NCI-H1048 (cell line): ENCODE measurements around the gene PLPPR1.
"Not testable (repeated sequence)": the region's sequence is repeated elsewhere in the genome, so short reads cannot be mapped to it uniquely, and the experiment has no call there.

Experiments used
- DNase-seq: peaks from one replicate; lab custom pipeline; 2025; lab: John Stamatoyannopoulos, UW

PLPPR1 gene

DNA sequence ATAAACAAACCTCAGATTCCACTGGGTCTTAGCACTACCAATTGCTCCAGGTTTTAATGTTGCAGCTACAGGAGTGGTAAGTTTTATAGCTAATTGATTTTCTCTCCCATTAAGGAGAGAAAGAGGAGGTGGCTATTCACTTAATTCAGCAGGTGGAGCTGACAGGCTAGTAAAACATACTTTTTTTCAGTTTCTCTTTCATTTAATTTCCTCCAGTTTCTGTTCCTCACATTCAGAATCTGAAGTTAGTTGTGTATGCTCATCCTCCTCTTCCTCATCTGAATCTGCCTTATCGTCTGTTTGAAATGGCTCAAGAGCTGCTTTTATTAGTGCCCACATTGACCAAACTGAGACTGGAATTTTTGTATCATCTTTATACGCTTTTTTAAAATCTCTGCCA, 98.0 kb downstream of the PLPPR1 start:
- DNase-seq: no peak

DNA sequence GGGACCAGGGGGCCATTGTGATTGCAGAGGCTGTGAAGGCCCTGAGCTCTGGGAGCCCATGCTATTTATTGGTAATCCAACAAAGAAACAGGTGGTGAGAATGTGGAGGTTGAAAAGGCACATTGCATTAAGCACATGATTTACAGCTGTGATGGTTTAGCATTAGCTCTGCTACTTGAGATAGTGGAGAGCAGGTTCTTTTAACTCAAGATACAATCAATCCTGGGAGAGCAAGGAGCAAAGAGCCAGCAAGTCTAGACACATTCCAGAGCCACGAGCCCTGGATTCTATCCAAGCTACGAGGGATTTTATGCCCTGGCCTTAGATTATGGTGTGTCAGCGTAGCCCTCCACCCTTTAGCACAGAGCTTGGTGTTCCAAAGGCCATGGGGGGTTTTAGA, 98.8 kb downstream of the PLPPR1 start:
- not testable (repeated sequence) for DNase-seq

DNA sequence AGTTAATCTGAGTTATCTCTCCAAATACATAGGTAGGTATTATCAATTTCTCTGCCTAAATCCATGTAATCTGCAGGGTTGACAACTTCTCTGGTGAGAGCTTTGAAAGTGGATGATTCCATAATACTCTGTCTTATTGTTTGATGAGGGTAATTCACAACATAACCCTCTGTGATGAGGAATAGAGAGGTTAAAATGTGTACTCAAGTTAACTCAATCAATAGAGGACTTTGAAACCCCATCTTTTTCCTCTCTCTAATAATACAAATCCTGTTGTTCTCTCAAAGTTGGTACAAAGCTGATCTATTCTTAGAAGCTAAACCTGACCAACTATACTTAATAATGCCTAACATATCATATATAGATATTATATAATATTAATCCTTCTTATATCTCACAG, 100.1 kb downstream of the PLPPR1 start:
- DNase-seq: no peak

DNA sequence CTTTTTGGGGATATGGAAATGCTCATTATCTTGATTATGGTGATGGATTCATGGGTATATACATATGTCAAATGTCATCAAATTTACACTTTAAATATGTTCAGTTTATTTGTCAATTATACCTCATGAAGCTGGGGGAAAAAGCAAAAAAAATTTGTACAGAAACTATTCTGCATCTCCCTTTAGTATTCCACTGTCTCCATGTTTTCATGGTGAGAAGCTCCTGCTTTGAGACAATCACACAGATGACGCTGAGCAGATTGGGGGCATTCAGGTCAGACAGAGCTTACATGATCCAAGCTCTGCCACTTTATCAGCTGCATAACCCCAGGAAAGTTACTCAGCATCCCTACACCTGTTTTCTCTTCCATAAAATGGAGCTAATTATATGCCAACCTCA, 101.5 kb downstream of the PLPPR1 start:
- no peak for DNase-seq

DNA sequence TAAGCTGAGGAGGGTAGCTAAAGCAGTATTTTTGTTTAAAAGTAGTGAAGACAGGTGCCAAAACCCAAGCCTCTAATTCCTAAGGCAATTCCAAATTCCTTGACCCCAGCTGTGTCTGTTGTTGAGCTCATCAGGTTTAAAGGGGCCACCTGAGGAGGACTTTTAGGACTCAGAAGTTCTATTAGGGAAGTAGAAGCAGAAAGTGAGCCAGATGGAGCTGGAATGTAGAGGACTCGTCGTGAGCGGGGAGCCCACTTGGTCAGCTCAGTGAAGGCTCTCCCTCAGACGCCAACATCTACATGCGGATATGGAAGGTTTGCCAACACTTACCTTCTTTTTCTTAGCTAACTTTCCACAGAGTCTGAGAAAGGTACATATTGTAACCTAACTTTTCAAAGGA, 102.8 kb downstream of the PLPPR1 start:
- no peak for DNase-seq

DNA sequence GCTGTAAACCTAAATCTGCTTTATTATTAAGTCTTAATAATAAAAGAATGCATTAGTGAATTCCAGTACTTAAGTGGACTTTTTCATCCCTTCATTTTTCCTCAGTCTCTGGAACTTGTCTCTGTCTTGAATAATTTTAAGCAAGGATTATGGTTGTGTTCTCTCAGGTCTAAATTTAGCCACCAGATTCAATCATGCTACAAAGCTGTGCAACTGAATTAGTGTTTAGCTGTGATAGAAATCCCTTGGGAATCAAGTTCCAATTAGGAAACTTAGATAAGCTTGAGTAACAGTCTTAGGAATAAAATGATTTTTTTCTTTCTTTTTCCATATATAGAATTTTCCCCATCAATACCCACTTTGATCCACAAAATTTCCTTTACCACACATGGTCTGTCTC, 104.3 kb downstream of the PLPPR1 start:
- DNase-seq: no peak

DNA sequence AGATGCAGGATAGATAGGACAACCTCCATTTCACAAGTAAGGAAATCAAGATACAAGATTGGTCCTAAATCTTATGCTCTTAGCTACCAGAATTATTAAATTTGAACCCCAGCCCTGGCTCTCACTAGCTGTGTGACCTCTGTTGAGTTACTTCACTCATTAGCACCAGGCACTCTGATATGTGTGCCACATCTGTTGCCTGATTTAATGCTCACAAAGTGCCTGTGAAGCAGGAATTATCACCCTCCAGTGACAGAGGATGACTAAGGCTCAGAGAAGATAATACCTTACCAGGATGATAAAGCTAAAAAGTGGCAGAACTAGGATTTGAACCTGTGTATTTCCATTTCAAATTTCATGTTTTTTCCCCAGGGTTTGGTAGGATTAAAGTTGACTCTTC, 110.0 kb downstream of the PLPPR1 start:
- DNase-seq: no peak

DNA sequence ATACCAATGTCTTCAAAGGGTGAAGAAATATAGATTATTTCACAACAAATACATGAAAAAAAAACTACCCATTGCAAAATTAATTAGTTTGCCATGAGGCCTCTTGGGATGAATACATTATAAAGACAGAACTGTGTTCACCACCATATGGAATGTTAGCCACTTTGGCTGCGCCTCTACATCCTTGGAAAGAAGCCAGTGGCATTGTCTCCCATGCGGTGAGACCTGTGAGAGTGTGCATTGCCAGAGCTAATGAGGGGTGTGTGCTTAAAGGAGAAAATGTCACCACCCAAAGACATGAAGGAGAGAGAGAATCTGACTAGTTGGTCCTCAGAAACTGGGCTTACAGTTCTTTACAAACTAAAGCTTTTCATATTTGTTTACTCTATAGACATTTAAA, 110.6 kb downstream of the PLPPR1 start:
- DNase-seq: no peak

DNA sequence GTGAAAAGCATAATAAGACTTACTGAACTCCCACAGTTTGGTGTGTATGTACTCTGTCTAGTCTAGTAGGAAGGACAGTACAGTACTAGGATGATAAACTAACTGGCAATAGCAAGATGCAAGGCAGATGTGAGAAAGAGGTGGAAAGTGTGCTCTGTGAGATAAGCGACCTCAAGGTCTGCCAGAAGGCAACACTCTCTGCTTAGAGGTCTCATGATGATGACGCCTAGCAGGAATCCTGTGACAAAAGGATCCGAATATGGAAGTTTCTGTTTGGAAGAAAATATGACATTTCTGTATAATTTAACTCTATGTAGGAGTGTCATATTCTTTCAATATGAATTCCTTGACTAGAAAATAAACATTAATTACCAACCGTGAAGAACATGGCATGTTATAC, 112.2 kb downstream of the PLPPR1 start:
- DNase-seq: no peak

DNA sequence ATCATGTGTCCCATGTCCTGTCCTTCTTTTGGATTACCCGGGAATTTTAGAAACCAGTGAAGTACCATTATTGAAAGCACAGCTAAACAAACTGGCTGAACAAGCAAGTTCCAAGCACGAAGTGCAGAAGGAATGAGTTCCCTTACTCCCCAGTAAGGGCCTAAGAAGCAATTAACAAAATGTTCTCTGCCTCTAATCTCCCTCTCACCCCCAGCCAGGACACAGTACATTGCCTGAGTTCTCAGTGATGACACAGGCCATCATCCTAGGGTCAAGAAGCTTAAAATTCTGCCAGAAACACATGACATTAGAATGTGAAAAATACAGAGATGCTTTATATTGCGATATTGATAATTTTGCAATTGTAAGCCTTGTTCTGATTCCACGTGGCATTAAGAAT, 118.0 kb downstream of the PLPPR1 start:
- DNase-seq: no peak

DNA sequence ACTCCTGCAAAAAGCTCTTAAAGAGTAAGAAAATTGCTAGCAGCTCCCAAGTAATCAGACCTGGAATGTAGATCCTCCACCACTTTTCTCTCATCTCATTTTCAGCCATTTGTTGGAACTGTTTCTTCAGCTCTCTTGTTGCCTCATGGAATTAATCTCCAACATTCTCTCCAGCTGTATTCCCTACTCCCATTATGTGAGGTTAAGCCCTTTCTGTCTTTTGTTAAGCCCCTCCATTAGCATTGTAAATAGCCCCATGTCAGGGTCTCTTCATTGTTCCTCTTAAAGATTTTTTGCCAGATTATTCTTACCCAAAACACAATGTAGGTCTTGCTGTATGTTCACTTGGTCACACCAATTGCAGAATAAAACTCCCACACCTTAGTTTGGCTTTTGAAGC, 119.8 kb downstream of the PLPPR1 start:
- no peak for DNase-seq

DNA sequence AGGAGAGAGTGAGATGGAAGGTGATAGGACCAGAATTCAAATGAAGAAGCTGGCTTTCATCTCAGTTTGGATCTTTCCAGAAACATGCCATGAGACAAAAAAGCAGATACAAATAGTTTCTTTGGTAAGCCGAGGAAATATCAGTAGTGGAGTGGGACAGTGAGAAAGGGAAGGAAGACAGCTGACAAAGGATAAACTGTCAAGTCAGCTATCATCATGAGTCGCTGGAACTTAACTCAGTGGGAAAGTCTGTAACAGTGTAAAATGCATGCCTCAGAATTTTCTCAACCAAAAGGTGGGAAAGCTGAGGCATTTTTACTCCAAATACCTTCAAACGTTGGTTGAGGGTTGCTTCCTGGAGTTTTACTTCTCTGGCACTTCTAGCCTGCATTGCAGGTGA, 129.8 kb downstream of the PLPPR1 start:
- DNase-seq: no peak

DNA sequence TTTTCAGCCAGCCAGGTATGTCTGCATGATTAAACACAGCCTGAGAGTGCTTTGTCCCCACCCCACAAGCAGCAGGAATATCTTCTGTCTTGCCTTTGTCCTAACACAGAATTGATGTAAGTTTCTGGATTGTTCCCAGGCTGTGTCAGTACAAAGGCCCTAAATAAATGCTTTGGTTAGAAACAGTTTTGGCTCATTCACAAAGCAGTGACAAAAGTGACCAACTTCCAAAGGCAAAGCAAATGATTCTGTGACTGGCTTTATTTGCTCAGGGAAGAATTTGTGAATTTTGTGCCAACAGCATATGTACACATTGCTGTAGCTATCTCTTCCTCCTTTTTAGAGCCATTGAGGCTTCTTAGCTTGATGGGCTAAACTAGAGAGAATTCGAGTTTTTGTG, 133.7 kb downstream of the PLPPR1 start:
- DNase-seq: no peak

DNA sequence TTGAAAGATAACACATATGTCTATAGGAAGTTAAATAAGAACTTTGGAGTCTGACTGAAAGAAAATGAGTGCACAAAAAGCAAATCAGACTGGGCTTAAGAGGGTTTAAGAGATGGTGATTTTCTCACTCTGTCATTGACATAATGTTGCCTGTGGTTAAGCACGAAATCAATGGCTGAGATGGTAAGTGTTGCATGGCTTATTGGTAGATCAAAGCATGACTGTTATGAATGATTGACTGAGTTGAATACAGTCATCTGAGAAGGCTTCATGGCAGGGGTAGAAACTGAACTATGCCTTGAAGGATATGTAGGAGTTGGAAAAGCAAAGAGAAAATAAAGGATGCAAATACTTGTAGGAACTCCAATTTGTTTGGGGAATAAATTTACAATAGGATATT, 136.6 kb downstream of the PLPPR1 start:
- no peak for DNase-seq

DNA sequence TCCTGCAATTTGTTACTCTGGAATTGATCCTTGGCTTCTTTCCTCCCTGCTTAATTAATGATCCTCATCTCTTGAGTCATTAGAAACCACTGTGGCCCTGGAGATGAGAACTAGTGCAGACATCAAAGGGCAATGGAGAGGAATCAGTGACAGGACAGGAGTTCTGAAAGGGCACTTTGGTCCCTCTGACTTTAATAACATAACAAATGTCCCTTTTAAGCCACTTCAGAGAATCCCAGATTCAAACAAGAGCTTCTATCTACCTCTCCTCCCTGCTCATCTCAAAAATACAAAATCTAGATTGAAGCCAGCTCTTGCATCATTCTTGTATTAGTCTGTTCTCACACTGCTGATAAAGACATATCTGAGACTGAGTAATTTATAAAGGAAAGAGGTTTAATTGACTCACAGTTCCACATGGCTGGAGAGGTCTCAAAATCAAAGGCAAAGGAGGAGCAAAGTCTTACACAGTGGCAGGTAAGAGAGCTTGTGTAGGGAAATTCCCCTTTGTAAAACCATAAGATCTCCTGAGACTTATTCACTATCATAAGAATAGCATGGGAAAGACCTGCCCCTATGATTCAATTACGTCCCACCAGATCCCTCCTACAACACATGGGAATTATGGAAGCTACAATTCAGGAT, 139.1 kb downstream of the PLPPR1 start:
- DNase-seq: no peak

DNA sequence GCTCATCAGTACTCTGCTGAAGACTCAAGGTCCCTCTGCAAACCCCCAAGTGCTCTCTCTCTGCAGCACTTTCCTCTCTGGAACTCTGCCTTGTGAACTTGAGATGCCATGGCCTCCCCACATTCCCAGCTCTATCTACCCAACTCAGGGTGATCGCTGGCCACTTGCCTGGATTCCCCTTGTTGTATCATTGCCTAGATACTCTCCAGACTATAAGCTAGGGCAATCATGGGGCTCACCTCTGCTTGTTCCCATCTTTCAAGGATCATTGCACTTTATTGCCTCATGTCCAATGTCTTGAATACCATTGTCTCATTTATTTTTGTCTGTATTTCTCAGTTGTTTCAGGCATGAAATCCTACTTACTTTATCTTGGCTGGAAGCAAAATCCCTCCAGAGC, 144.1 kb downstream of the PLPPR1 start:
- no peak for DNase-seq

DNA sequence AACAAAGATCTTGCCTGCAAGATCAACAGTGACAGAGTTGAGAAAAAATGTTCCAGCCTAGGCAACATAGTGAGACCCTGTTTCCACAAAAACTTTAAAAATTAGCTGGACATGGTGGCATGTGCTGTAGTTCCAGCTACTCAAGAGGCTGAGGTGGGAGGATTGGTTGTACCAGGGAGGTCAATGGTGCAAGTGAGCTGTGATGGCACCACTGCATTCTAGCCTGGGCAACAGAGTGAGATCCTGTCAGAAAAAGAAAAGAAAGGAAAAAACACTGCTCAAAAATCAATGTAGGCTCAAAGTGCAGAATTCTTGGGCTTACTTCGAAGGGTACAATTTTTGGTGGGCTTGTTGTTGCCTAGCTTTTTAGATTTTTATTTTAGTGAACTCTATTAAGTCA, 145.4 kb downstream of the PLPPR1 start:
- DNase-seq: no peak

DNA sequence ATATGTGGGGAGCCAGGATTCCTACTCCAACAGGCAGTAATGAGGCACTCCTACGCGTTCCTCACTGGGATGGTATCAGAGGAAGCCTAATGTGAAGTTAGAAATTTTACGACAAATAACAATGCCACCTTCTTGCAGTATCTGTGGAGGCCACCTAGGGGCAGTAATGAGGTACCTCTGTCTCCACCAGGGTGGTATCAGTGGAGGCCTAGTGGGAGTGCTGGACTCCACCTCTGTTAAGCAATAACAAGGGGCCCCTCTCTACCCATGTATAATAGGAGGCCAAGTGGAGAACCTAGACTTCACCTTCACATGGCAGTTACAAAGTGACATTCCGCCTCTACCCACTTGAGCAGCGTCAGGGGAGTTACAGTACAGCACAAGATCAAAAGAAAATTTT, 147.9 kb downstream of the PLPPR1 start:
- no peak for DNase-seq

DNA sequence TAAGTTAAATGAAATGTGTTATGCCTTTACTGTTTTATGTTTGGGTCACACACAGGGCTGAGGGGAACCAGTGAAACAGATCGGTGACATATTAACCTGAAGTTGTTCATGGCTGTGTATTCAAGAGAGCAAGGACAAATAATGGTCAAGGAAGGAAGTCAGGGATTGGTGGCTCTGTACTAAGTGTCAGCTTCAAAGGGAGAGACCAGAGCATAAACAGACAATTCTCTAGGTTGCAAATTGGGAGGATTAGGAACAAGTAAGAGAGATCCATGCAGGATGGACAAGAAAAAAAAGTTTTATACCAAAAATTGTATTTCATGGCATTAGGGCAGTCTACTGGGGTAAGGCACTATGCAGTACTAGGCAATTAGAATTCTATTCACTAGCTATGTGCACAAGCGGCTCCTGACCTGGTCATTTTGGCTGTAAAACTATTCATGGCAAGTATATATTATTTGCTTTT, 156.3 kb downstream of the PLPPR1 start:
- no peak for DNase-seq

DNA sequence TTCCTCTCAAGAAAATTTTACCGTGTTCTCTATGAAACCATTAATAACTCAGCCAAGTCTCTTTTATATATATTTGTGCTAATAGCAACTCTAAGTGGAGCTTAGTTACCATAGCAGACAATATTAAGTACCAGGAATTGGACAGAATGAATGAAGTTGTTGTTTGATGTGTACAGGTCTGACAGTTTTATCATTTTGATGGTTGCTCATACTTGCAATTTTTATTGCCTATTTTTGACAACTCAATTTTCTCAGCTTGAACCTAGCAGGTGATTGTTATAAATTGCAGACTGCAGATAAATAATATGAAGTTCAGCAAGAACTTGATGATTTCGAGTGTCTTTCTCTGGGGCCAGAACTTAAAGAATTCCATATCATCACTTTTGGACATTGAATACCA, 163.2 kb downstream of the PLPPR1 start:
- no peak for DNase-seq

DNA sequence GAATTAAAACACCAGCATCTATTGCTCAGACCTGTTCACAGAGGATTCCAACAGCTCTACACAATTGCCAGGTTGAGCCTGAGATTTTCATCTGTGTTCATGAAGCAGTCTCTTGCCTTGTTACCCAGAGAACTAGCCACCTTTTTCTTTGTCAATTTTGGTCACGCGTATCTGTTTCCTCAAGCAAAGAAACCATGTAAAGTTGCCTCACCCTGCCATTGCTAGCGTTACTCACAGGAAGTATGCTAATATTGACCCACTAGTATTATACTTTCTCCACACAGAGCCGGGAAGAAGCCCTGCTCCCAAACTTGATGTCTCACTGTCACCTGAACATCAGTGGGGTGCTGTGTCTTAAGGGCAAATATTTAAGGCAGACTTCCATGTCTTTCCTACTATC, 168.5 kb downstream of the PLPPR1 start:
- DNase-seq: no peak

DNA sequence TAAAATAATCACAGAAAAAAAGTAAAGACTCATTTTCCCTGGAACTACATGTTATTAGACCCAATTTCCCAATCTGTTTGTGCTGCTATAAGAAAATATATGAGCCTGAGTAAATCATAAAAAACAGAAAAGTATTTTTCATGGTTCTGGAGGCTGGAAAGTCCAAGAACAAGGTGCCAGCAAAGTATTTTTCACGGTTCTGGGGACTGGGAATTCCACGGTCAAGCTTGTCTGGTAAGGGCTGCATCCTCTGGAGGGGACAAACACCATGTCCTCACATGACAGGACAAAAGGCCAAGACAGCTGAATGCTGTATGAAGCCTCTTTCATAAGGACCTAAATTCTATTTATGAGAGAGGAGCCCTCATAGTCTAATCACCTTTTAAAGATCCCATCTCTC, 172.3 kb downstream of the PLPPR1 start:
- DNase-seq: no peak

DNA sequence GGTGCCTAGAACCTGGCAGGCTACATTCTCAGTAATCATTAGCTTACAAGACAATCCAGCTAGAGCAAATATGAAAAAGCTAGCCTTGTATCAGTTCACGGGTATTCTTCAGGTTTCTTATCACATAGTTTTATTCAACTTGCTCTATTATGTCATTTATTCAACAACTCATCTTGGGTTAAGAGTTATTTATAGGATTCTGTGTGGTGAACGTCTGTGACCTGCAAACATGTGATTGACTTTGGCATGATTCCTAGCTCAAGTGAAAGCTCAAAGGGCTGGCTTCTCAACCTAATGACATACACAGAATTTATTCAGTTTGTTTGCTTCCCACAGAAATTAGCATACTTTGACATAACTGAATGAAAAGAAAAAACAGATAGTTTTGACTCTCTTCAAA, 173.1 kb downstream of the PLPPR1 start:
- peak; percentile 1 for DNase-seq

DNA sequence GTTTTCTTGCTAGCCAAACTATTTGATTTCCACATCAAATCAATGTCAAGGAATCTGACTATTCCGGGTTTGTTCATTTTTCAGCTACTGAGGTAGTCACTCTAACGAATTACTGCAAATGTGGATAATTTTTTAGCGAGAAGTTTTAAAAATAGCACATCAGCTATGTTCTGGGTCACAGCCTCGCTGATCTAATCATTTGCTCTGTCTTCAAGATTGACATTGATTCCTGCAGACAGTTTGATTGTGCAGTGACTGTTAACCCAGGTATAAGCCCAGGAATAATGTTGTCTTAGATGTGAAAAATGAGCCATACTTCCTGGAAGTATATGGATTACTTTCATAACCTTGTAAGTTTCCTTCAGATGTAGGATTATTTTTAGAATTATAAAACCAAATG, 181.1 kb downstream of the PLPPR1 start:
- DNase-seq: no peak

DNA sequence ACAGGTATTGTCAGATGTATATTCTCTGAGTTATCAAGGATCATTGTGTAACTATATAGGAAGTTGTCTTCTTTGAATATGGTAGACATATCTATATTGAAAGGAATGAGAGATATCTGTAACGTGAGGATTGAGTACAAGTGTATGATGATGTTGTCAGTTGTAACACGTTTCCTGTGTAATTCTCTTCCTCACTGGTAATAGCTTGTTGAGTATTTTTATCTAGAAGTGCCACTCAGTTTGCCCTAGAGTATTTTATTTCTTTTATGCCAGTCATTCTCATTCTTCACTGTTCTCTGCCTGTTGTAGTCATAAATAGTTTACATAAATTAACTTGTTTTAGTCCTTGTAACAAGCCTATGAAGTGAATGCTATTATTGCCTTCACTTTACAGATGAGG, 184.1 kb downstream of the PLPPR1 start:
- DNase-seq: no peak
